Uterus (tissue), 4 donors: ENCODE results near the gene ZNF749. TPM values are rescaled to one million over a fixed set of nuclear protein-coding genes. Genes with fewer than 3 reads are reported as not detected.

Experiments used
- DNase-seq, 2 donors: peaks; one replicate each; pipeline ENCODE4 v3.0.0-alpha.2; 2019 to 2020
- H3K27ac ChIP-seq, 2 donors: fragments of 200-600 bp; sonication (generic); 1 replicate in 1 of 2; 2 replicates in 1 of 2; pipeline ENCODE4 v1.5.1; 2016 to 2018
- H3K27me3 ChIP-seq, 2 donors: fragments of 200-600 bp; sonication (generic); one replicate each; pipeline ENCODE4 v1.5.1; 2018 to 2019; ENCODE audit warnings: control low read depth in 1 of 2
- H3K36me3 ChIP-seq, 2 donors: fragments of 200-600 bp; sonication (generic); one replicate each; pipeline ENCODE4 v1.5.1; 2019; ENCODE audit warnings: control low read depth in 1 of 2
- H3K4me1 ChIP-seq, 2 donors: fragments of 200-600 bp; sonication (generic); one replicate each; pipeline ENCODE4 v1.5.1; 2018 to 2019; ENCODE audit warnings: control low read depth in 1 of 2
- H3K4me3 ChIP-seq, 2 donors: fragments of 200-600 bp; sonication (generic); 1 replicate in 1 of 2; 2 replicates in 1 of 2; pipeline ENCODE4 v1.5.1; 2018 to 2019; ENCODE audit warnings: mild to moderate bottlenecking in 1 of 2
- H3K9me3 ChIP-seq, 2 donors: fragments of 200-600 bp; sonication (generic); one replicate each; pipeline ENCODE4 v1.5.1; 2019; ENCODE audit warnings: control low read depth in 1 of 2
- POLR2A ChIP-seq, 2 donors: fragments of 450-650 bp; IDR thresholded peaks; one replicate each; pipeline ENCODE4 v1.6.1; 2016; ENCODE audit warnings: antibody characterized with exemption in 2 of 2, mild to moderate bottlenecking in 1 of 2, moderate library complexity in 1 of 2
- intact Hi-C: fragments of 100-400 bp; cut with DNase I; formaldehyde crosslinking; loops from one replicate; pipeline ENCODE4 v1.15.1; 2023; ENCODE audit warnings: low total_unique reads
- total RNA-seq, 4 donors: library from RNA; depleted of rRNA in 3 of 4; stranded (reverse); fragments of >200 nt in 3 of 4; gene quantifications; one replicate each; pipeline versions ENCODE4 v1.1.0 to v1.2.4, GENCODE V29; 2014 to 2023
- TF ChIP-seq, protein P1 (sequence below), 4 experiments: fragments of 200-600 bp in 2 of 4; fragments of 450-650 bp in 2 of 4; sonication (generic) in 2 of 4; IDR thresholded peaks; one replicate each; pipeline ENCODE4 v1.5.1; 2016 to 2019; ENCODE audit warnings: antibody characterized with exemption in 4 of 4, mild to moderate bottlenecking in 2 of 4, moderate library complexity in 1 of 4
- donor health status: DM: yes; HTN: yes; CAD: no.

ZNF749 gene
- total RNA-seq, 4 donors from 2014 or later, result 0.88 to 31.1 (median 11.6) TPM

DNA sequence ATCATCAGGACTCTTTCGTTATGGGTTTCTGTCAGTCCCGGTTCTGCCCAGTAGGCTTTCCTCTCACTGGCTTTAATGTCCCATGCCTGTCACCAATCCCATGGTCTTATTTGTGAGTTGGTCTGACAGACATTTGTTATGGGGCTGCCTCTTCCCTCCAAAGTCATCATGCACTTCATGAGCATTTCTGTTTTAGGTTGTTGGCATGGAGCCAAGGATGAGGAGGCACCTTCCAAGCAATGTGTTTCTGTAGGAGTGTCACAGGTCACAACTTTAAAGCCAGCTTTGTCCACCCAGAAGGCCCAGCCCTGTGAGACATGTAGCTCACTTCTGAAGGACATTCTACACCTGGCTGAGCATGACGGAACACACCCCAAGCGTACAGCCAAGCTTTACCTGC is 15.7 kb upstream of the ZNF749 start:
- H3K36me3 ChIP-seq, result no peaks in the 10 kb centered on the region
- no peak for TF ChIP-seq POLR2A (IDR thresholded peaks at IDR 0.05)
- TF ChIP-seq, protein P1, sequence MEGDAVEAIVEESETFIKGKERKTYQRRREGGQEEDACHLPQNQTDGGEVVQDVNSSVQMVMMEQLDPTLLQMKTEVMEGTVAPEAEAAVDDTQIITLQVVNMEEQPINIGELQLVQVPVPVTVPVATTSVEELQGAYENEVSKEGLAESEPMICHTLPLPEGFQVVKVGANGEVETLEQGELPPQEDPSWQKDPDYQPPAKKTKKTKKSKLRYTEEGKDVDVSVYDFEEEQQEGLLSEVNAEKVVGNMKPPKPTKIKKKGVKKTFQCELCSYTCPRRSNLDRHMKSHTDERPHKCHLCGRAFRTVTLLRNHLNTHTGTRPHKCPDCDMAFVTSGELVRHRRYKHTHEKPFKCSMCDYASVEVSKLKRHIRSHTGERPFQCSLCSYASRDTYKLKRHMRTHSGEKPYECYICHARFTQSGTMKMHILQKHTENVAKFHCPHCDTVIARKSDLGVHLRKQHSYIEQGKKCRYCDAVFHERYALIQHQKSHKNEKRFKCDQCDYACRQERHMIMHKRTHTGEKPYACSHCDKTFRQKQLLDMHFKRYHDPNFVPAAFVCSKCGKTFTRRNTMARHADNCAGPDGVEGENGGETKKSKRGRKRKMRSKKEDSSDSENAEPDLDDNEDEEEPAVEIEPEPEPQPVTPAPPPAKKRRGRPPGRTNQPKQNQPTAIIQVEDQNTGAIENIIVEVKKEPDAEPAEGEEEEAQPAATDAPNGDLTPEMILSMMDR (IDR thresholded peaks at IDR 0.05), result no peak
- H3K9me3 ChIP-seq, result peaks cover 0 to 82% of the 10 kb centered on the region in 2 donors
- no peaks in the 10 kb centered on the region for H3K27me3 ChIP-seq
- intact Hi-C loops, result no loop called here
- H3K27ac ChIP-seq, result no peak overlapping the region
- H3K4me1 ChIP-seq, result no peaks in the 10 kb centered on the region
- DNase-seq, result no peak
- no peak overlapping the region for H3K4me3 ChIP-seq

DNA sequence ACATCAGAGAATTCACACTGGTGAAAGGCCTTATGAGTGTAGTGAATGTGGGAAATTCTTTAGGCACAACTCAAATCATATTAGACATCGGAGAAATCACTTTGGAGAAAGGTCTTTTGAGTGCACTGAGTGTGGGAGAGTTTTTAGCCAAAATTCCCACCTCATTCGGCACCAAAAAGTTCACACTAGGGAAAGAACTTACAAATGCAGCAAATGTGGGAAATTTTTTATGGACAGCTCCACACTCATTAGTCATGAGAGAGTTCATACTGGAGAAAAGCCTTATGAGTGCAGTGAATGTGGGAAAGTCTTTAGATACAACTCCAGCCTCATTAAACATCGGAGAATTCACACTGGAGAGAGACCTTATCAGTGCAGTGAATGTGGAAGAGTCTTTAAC is 14.1 kb upstream of the ZNF749 start:
- no peaks in the 10 kb centered on the region for H3K36me3 ChIP-seq
- intact Hi-C loops, result no loop called here
- H3K9me3 ChIP-seq, result peaks cover 0 to 85% of the 10 kb centered on the region in 2 donors
- no peaks in the 10 kb centered on the region for H3K27me3 ChIP-seq
- no peak overlapping the region for H3K4me3 ChIP-seq
- no peak overlapping the region for H3K27ac ChIP-seq
- H3K4me1 ChIP-seq, result no peaks in the 10 kb centered on the region
- TF ChIP-seq, protein P1 (IDR thresholded peaks at IDR 0.05), result no peak
- no peak for TF ChIP-seq POLR2A (IDR thresholded peaks at IDR 0.05)
- DNase-seq, result no peak

DNA sequence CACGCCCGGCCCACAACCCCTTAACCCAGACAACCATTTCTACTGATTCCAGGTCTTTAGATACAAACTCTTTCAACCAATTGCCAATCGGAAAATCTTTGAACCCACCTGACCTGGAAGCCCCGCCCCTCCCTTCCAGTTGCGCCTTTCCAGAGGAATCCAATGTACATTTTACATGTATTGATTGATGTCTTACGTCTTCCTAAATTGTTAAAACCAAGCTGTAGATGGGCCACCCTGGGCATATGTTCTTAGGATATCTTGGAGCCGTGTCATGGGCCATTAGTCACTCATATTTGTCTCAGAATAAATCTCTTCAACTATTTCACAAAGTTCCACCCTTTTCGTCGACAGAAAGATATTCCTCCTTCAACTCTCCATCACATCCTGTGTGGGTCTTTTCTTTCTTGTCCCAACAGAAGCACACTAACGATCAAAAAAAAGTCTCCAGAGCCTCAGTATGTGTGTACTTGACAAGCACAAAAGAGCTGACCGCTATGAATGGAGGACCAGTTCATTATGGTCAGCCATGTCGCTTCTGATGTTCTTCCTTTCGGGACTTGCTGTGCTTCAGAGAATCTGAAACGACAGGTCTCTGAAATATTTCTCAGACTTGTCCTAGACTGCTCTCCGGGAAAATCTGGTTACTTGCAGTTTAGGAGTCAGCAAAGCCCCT is 601 bp upstream of the ZNF749 start:
- intact Hi-C loops, result no loop called here
- H3K27me3 ChIP-seq, result no peaks in the 10 kb centered on the region
- H3K27ac ChIP-seq, result no peak overlapping the region
- no peaks in the 10 kb centered on the region for H3K36me3 ChIP-seq
- no peak for DNase-seq
- peak overlapping the region; percentile 73 to 83 for H3K4me3 ChIP-seq
- TF ChIP-seq, protein P1 (IDR thresholded peaks at IDR 0.05), result no peak
- no peak for TF ChIP-seq POLR2A (IDR thresholded peaks at IDR 0.05)
- H3K4me1 ChIP-seq, result peaks cover 0 to 5% of the 10 kb centered on the region in 2 donors
- H3K9me3 ChIP-seq, result peaks cover 0 to 12% of the 10 kb centered on the region in 2 donors

DNA sequence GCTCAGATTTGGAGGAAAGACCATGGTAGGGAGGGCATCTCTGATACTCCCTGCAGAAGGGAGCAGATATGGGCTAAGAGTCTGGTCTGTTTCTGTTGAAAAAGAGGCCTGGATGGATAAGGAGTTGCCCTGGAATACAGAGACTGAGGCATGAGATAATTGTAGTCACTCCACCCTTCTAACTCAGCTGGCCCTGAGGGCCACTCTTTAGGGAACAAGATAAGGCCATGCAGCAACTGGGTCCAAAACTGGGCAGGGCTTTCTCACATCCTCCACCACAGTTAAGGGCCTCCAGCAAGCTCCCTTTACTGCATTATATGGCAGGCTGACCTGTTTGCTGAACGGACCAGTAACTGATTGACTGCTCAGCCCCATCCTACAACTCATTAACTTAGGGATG is 1.3 kb downstream of the ZNF749 start:
- peak overlapping the region in 1 of 2 donors; percentile 83 for H3K4me3 ChIP-seq
- intact Hi-C loops, result no loop called here
- H3K9me3 ChIP-seq, result peaks cover 0 to 22% of the 10 kb centered on the region in 2 donors
- no peaks in the 10 kb centered on the region for H3K36me3 ChIP-seq
- no peaks in the 10 kb centered on the region for H3K27me3 ChIP-seq
- H3K27ac ChIP-seq, result no peak overlapping the region
- peaks cover 0 to 5% of the 10 kb centered on the region in 2 donors for H3K4me1 ChIP-seq
- TF ChIP-seq POLR2A (IDR thresholded peaks at IDR 0.05), result no peak
- TF ChIP-seq, protein P1 (IDR thresholded peaks at IDR 0.05), result no peak
- no peak for DNase-seq

DNA sequence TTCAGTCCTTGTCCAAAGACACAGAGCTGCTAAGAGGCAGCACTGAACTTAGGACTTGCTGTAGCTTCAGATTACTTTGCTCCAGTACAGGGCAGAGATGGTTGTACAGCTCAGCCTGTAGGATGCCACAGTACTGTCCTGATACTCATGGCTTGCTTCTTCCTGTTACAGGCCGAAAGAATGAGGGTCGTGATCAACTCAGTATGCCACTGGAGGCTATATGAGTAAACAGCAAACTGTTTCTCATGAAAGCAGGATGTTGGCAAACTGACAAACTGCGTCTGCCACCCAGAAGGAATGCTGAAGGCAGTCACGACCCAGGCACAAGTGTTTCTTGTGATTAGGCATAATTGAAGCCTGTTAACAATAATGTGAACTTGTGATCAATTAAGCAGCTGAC is 2.8 kb downstream of the ZNF749 start:
- peaks cover 0 to 5% of the 10 kb centered on the region in 2 donors for H3K4me1 ChIP-seq
- H3K9me3 ChIP-seq, result peaks cover 0 to 31% of the 10 kb centered on the region in 2 donors
- H3K27me3 ChIP-seq, result no peaks in the 10 kb centered on the region
- H3K36me3 ChIP-seq, result no peaks in the 10 kb centered on the region
- no peak for DNase-seq
- no peak overlapping the region for H3K4me3 ChIP-seq
- intact Hi-C loops, result no loop called here
- no peak overlapping the region for H3K27ac ChIP-seq
- no peak for TF ChIP-seq POLR2A (IDR thresholded peaks at IDR 0.05)
- TF ChIP-seq, protein P1 (IDR thresholded peaks at IDR 0.05), result no peak
